GM12892 (cell line): Measurements from ENCODE around the gene ADIPOR1.

Experiments used
- POLR2A ChIP-seq: IDR thresholded peaks from 2 replicates; pipeline ENCODE4 v1.6.1; 2011; ENCODE audit warnings: low read depth, low read length, control low read depth
- TAF1 ChIP-seq: IDR thresholded peaks from 2 replicates; pipeline ENCODE4 v1.6.1; 2011; ENCODE audit warnings: low read depth, mild to moderate bottlenecking, control low read depth, low read length, borderline replicate concordance

DNA sequence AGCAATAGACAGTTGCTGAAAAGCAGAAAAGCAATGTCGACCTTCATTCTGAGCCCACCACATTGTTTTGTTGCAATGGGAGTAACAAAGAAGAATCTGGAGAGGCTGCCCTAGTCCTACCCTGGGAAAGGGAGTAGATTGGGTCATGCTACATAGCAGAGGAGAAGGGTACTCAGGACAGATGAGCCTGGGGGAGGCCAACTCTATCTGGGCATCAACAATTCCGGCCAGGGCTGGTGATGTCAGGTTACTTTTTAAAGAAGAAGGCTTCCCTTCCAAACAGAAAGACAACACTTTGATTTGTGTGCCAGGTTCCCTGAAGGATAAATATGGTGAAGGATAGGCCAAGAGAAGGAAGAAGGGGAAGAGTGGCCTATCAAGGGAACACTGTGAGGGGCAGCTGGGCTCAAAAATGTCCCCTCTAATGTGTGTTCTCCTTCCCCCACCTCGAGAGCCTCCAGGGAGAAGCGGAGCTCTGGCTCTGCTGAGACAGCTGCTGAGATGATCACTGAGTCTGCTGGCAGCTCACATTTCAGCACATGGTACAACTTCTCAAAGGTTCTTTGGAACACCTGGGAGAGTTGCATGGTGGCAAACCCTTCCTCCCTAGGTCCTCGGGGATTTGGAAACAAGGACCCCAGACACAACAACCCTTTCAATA is 3.2 kb upstream of the ADIPOR1 start:
- TF ChIP-seq TAF1 (no peak), POLR2A (no peak)
